ENCODE data around the gene C1QA.
"Not testable (repeated sequence)": the region's sequence is repeated elsewhere in the genome, so short reads cannot be mapped to it uniquely, and the experiment has no call there.

The C1QA gene

GRCh38 chr1:22641906-22642636 lies 5.6 kb downstream of the C1QA start:
- peak; percentile 64 for DNase-seq

- no peak for DNase-seq
Measured at GRCh38 chr1:22643381-22643780, 7.0 kb downstream of the C1QA start, which contains the start of gene C1QC. Gene C1QC (plus strand): TSS chr1:22643633. CDS start chr1:22644024, 391 bp downstream.

DNA sequence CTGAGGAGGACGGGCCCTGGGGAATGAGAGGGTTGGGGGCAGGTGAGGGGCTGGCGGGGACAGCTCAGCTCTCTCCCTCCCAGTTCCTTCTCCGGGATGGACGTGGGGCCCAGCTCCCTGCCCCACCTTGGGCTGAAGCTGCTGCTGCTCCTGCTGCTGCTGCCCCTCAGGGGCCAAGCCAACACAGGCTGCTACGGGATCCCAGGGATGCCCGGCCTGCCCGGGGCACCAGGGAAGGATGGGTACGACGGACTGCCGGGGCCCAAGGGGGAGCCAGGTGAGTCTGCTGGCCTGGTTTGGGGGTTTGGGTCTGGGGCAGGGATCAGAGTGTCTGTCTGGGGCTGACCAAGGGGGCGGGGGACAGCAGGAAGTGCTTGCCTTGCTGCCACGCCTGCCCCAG lies 7.5 kb downstream of the C1QA start:
- DNase-seq: no peak

- DNase-seq: no peak
Measured at GRCh38 chr1:22645931-22646330, 9.5 kb downstream of the C1QA start.

DNA sequence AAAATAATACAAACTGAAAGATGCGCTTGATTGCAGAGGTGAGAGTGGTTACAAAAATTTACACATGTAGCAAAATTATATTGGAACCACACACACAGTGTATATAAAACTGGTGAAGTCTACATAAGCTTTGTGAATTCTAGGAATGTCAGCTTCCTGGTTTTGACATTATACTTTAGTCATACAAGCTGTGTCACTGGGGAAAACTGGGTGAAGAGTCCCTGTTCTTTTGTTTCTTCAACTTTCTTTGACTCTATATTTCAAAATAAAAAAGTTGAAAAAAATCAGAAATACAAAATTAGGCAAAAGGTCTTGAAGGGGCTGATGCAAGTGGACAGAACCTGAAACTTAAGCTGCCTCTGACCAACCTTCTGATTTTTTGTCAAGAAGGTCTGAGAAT lies 10.0 kb downstream of the C1QA start:
- DNase-seq: no peak

- DNase-seq: no peak
Measured at GRCh38 chr1:22650089-22650693, 13.8 kb downstream of the C1QA start.

- DNase-seq: no peak
Measured at GRCh38 chr1:22651941-22652856, 15.8 kb downstream of the C1QA start.

DNA sequence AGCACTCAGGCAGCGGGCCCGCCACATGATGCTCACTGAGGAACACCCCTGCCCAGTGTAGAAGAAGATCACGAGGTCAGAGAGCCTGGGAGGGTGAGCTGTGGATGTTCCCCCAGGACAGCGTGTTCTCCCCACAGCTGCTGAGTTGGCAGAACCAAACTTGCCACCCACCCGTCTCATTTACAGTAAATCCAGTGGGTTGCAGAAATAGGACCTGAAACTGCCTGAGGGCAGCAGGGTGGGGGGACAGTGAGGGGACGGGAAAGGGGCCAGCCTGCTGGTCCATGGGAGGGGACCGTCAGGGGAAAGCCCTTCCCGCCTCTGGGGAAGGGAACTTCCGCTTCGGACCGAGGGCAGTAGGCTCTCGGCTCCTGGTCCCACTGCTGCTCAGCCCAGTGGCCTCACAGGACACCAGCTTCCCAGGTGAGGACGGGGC lies 16.5 kb downstream of the C1QA start, which contains the start of gene C1QB:
Gene C1QB, plus strand, starts transcription at position 356 of the 436 bp plus-strand sequence. CDS start 6,227 bp downstream, outside the sequence.
- no peak for DNase-seq

DNA sequence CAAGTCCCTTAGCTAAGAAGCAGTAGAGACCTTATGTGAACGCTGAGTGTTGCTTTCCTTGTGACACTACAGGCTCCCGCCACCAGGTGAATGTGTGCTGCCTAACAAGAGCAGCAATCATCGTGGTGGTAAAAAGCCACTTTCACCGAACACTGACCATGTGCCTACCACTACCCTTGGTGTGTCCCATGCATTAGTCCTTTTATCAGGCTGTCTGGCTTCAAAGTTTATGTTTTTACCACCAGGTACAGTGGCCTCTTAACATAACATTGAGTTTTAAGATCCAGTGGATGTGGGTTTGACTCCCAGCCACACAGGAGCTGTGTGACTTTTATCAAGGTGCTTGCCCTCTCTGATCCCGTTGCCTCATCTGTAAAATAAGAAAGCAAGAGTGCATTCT lies 18.3 kb downstream of the C1QA start:
- no peak for DNase-seq

DNA sequence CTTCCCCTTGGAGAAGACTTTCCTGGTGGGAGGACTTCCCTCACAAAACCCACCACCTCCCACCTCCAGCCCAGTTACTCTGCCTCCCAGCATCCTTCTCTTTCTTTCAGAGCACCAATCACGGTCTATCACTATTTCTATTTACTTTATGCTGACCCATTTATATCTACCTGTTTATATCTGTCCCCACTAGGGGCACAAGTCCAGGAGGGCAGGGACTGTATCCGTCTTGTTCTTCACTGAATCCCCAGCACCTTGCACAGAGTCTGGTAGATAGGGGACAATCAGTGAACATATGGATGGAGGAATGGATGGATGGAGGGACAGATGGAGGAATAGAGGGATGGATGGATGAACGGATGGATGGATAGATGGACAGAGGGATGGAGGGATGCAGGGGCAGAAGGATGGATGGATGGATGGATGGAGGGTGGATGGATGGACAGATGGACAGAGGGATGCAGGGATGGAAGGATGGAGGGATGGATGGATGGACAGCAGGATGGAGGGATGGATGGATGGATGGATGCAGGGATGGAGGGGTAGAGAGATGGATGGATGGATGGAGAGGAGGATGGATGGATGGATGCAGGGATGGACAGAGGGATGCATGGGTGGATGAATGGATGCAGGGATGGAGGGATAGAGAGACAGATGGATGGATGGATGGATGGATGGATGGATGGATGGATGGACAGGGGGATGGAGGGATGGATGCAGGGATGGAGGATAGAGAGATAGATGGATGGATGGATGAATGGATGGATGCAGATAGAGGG lies 22.1 kb downstream of the C1QA start:
- DNase-seq: no peak

DNA sequence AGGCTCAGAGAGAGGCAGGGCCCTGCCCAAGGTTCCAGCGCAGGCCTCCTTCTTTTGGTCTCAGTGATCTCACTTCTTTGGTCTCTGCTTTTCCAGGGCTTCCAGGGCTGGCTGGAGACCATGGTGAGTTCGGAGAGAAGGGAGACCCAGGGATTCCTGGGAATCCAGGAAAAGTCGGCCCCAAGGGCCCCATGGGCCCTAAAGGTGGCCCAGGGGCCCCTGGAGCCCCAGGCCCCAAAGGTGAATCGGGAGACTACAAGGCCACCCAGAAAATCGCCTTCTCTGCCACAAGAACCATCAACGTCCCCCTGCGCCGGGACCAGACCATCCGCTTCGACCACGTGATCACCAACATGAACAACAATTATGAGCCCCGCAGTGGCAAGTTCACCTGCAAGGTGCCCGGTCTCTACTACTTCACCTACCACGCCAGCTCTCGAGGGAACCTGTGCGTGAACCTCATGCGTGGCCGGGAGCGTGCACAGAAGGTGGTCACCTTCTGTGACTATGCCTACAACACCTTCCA lies 24.4 kb downstream of the C1QA start:
- no peak for DNase-seq

GRCh38 chr1:22661880-22662279 lies 25.5 kb downstream of the C1QA start:
- no peak for DNase-seq

GRCh38 chr1:22662318-22662717 lies 25.9 kb downstream of the C1QA start:
- no peak for DNase-seq

GRCh38 chr1:22662986-22663408 lies 26.6 kb downstream of the C1QA start:
- no peak for DNase-seq

- DNase-seq: peak; percentile 57
Measured at GRCh38 chr1:22665752-22666151, 29.3 kb downstream of the C1QA start.

- DNase-seq: no peak
Measured at GRCh38 chr1:22666412-22666811, 30.0 kb downstream of the C1QA start.

DNA sequence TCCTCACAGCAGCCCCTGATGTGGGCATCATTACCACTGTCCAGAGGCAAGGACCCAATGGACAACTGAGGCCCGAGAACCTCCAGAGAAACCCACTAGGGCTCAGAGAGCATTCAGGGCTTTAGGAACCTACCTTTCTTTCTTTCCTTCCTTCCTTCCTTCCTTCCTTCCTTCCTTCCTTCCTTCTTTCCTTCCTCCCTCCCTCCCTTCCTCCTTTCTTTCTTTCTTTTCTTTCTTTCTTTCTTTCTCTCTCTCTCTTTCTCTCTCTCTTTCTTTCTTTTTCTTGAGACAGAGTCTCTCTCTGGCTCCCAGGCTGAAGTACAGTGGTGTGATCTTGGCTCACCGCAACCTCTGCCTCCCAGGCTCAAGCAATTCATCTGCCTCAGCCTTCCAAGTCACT lies 32.4 kb downstream of the C1QA start:
- not testable (repeated sequence) for DNase-seq

DNA sequence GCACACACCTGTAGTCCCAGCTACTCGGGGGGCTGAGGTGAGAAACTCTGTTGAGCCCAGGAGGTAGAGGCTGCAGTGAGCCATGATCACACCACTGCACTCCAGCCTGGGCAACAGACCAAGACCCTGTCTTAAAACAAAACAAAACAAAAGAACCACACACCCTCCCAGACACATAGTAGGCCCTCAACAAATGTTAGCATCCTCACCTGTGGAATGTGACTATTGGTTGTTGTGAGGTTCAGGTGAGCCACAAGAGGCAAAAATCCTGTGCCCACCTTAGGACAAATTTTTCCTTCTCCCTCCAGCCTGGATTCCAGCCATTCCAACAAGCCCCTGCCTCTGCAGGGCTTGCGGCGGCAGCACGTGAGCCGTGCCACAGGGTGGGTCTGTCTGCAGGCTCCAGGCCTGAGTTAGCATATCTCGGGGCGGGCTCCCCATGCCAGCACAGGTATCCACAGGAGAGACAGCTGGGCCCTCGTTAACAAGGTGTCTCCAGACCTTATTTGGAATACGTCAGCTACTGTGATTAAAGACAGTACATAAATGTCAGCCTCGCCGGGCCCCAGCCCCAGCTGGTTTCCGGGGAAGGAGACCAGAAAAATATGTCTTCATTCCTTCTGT lies 34.0 kb downstream of the C1QA start:
- no peak for DNase-seq

GRCh38 chr1:22671999-22672398 lies 35.6 kb downstream of the C1QA start:
- DNase-seq: no peak

GRCh38 chr1:22673486-22674409 lies 37.3 kb downstream of the C1QA start:
- no peak for DNase-seq

- DNase-seq: no peak
Measured at GRCh38 chr1:22674410-22674749, 38.0 kb downstream of the C1QA start.

Measured in 8988T (cell line).